CD4-positive, alpha-beta memory T cell (primary cell): Measurements from ENCODE around the gene IER2. TPM values are rescaled to one million over a fixed set of nuclear protein-coding genes. Genes with fewer than 3 reads are reported as not detected.
A peak's percentile ranks its signal among the peaks of the same experiment; 100 is the strongest.
"Not testable (repeated sequence)": the region's sequence is repeated elsewhere in the genome, so short reads cannot be mapped to it uniquely, and the experiment has no call there.

Experiments
- CTCF ChIA-PET: fragments of 350-600 bp; sonication (Branson Sonifier 250); formaldehyde crosslinking; loops from one replicate; lab custom pipeline; 2021; ENCODE audit warnings: inconsistent platforms; ENCODE audit not compliant: partially characterized antibody; lab: Charles Lee
- POLR2A ChIA-PET: fragments of 350-600 bp; sonication (Branson Sonifier 250); formaldehyde crosslinking; loops from one replicate; lab custom pipeline; 2021; ENCODE audit not compliant: partially characterized antibody; lab: Charles Lee
- DNase-seq, 5 donors: peaks; one replicate each; pipeline versions ENCODE4 v3.0.0 to v3.0.0-alpha.2; 2020 to 2022; ENCODE audit warnings: mixed read lengths in 1 of 5
- H3K27ac ChIP-seq: one replicate; pipeline ENCODE4 v1.7.0; 2013; ENCODE audit warnings: low read depth, low read length
- H3K27me3 ChIP-seq: 2 replicates; pipeline ENCODE4 v1.7.0; 2013; ENCODE audit warnings: mild to moderate bottlenecking, low read length, moderate library complexity; ENCODE audit not compliant: insufficient read depth
- H3K36me3 ChIP-seq: 2 replicates; pipeline ENCODE4 v1.7.0; 2013; ENCODE audit warnings: mild to moderate bottlenecking, low read length, moderate library complexity; ENCODE audit not compliant: insufficient read depth
- H3K4me1 ChIP-seq: 2 replicates; pipeline ENCODE4 v1.7.0; 2013; ENCODE audit warnings: mild to moderate bottlenecking, low read length, moderate library complexity; ENCODE audit not compliant: insufficient read depth
- H3K4me3 ChIP-seq, 2 donors: one replicate each; pipeline ENCODE4 v1.7.0; 2013; ENCODE audit warnings: low read length in 2 of 2, mild to moderate bottlenecking in 1 of 2
- H3K9me3 ChIP-seq, 2 donors: one replicate each; pipeline ENCODE4 v1.7.0; 2013; ENCODE audit warnings: low read length in 2 of 2, control low read depth in 1 of 2; ENCODE audit not compliant: control insufficient read depth in 1 of 2
- H3K27ac Mint-ChIP-seq, 7 donors: one replicate each; pipeline ENCODE4 v1.8.0; 2020 to 2021; ENCODE audit warnings: mixed read lengths in 7 of 7, mild to moderate bottlenecking in 6 of 7, inconsistent platforms in 3 of 7, moderate library complexity in 3 of 7
- H3K27me3 Mint-ChIP-seq, 2 donors: one replicate each; pipeline ENCODE4 v1.8.0; 2020 to 2021; ENCODE audit warnings: mixed read lengths in 2 of 2
- H3K36me3 Mint-ChIP-seq, 2 donors: one replicate each; pipeline ENCODE4 v1.8.0; 2020 to 2021; ENCODE audit warnings: mixed read lengths in 2 of 2, inconsistent platforms in 1 of 2, mild to moderate bottlenecking in 1 of 2
- H3K4me1 Mint-ChIP-seq, 4 donors: one replicate each; pipeline ENCODE4 v1.8.0; 2020 to 2021; ENCODE audit warnings: mixed read lengths in 4 of 4, mild to moderate bottlenecking in 1 of 4
- H3K4me3 Mint-ChIP-seq, 8 donors: one replicate each; pipeline ENCODE4 v1.8.0; 2020 to 2021; ENCODE audit warnings: mixed read lengths in 8 of 8, mild to moderate bottlenecking in 7 of 8, moderate library complexity in 6 of 8, inconsistent platforms in 3 of 8
- H3K9me3 Mint-ChIP-seq, 8 donors: one replicate each; pipeline ENCODE4 v1.8.0; 2020 to 2021; ENCODE audit warnings: mixed read lengths in 8 of 8, mild to moderate bottlenecking in 5 of 8, inconsistent platforms in 3 of 8, moderate library complexity in 1 of 8
- intact Hi-C: fragments of 100-400 bp; cut with micrococcal nuclease; formaldehyde crosslinking; loops from one replicate; pipeline ENCODE4 v1.15.1; 2023
- polyA plus RNA-seq, 2 donors: library from polyadenylated mRNA; unstranded; fragments of 300-500 nt; fragmentation: Illumina TruSeq; gene quantifications; one replicate each; pipeline ENCODE4 v1.2.3, GENCODE V29; 2021
- total RNA-seq, 2 experiments: library from RNA; stranded (reverse); gene quantifications; one replicate each; pipeline ENCODE4 v1.2.3, GENCODE V29; 2021

IER2 gene
- total and polyA plus RNA-seq, 4 experiments from 2014 or later = 148 to 446 (median 177) TPM

GRCh38 chr19:13172346-13173138 lies 22.3 kb downstream of the IER2 start:
- Histone ChIP-seq H3K36me3 (no peaks in the 10 kb centered on the region), H3K27me3 (no peaks in the 10 kb centered on the region), H3K4me1 (peaks cover 65% of the 10 kb centered on the region), H3K9me3 (no peaks in the 10 kb centered on the region), H3K27ac (peak overlapping the region; percentile 53), H3K4me3 (peak overlapping the region; percentile 18 to 46)
- H3K27me3 Mint-ChIP-seq = no peaks in the 10 kb centered on the region
- DNase-seq = peak; percentile 62 to 92 (median 63)
- intact Hi-C loops = loop anchor here (2.0 kb wide), 1 partner anchor 56 kb away; the partner anchor contains the start of gene TRMT1
- H3K9me3 Mint-ChIP-seq = no peaks in the 10 kb centered on the region
- POLR2A ChIA-PET = interaction anchor here (0.7 to 10.6 kb wide), 5 partner anchors 9 to 877 kb away, joined by 3 to 401 read pairs (median 31); no protein-coding TSS in a partner anchor
- peak overlapping the region; percentile 83 to 94 (median 86) for H3K4me3 Mint-ChIP-seq
- CTCF ChIA-PET = interaction anchor here (0.6 kb wide), 1 partner anchor 61 kb away, joined by 3 read pairs; no protein-coding TSS in a partner anchor
- peak overlapping the region; percentile 94 to 99 (median 98) for H3K27ac Mint-ChIP-seq
- peaks cover 4 to 6% of the 10 kb centered on the region in 2 donors for H3K36me3 Mint-ChIP-seq
- peaks cover 36 to 76% (median 48%) of the 10 kb centered on the region in 4 donors for H3K4me1 Mint-ChIP-seq

- no peaks in the 10 kb centered on the region for H3K36me3 ChIP-seq
- H3K9me3 ChIP-seq = no peaks in the 10 kb centered on the region
- H3K9me3 Mint-ChIP-seq = no peaks in the 10 kb centered on the region
- no peak for DNase-seq
- peaks cover 34 to 69% (median 45%) of the 10 kb centered on the region in 4 donors for H3K4me1 Mint-ChIP-seq
- H3K36me3 Mint-ChIP-seq = peaks cover 4% of the 10 kb centered on the region in 2 donors
- H3K27ac ChIP-seq = peak overlapping the region; percentile 53
- peak overlapping the region; percentile 83 to 94 (median 86) for H3K4me3 Mint-ChIP-seq
- peak overlapping the region in 1 of 2 donors; percentile 46 for H3K4me3 ChIP-seq
- H3K27me3 Mint-ChIP-seq = no peaks in the 10 kb centered on the region
- POLR2A ChIA-PET = interaction anchor here (0.7 to 10.6 kb wide), 5 partner anchors 10 to 878 kb away, joined by 3 to 146 read pairs (median 5); partner anchors contain the start of genes IER2 and STX10
- H3K27me3 ChIP-seq = no peaks in the 10 kb centered on the region
- H3K4me1 ChIP-seq = peaks cover 59% of the 10 kb centered on the region
- peak overlapping the region; percentile 94 to 99 (median 98) for H3K27ac Mint-ChIP-seq
- intact Hi-C loops = loop anchor here (2.0 kb wide), 1 partner anchor 56 kb away; the partner anchor contains the start of gene TRMT1
- CTCF ChIA-PET = interaction anchor here (0.6 kb wide), 1 partner anchor 60 kb away, joined by 3 read pairs; no protein-coding TSS in a partner anchor
These were observed 23.0 kb downstream of the IER2 start for GRCh38 chr19:13173139-13173737.

- Mint-ChIP-seq H3K4me1 (peaks cover 20 to 52% (median 34%) of the 10 kb centered on the region in 4 donors), H3K27me3 (no peaks in the 10 kb centered on the region)
- CTCF ChIA-PET = interaction anchor here (1.0 to 11.0 kb wide), 7 partner anchors 9 to 86 kb away, joined by 3 to 91 read pairs (median 4); no protein-coding TSS in a partner anchor
These were observed 26.1 kb downstream of the IER2 start for GRCh38 chr19:13176345-13176744.

GRCh38 chr19:13177584-13177983 lies 27.4 kb downstream of the IER2 start:
- H3K27me3 Mint-ChIP-seq, H3K36me3 ChIP-seq, H3K9me3 Mint-ChIP-seq, H3K36me3 Mint-ChIP-seq, H3K27ac ChIP-seq, H3K4me3 ChIP-seq, H3K4me3 Mint-ChIP-seq, intact Hi-C loops, H3K27me3 ChIP-seq, DNase-seq, H3K9me3 ChIP-seq: not testable (repeated sequence)
- CTCF ChIA-PET = interaction anchor here (0.9 to 11.0 kb wide), 4 partner anchors 16 to 85 kb away, joined by 4 to 91 read pairs (median 4); partner anchors contain the start of genes IER2 and STX10
- Mint-ChIP-seq H3K4me1 (peaks cover 19 to 47% (median 33%) of the 10 kb centered on the region in 4 donors), H3K27ac (peak overlapping the region in 1 of 7 donors; percentile 68)
- peaks cover 34% of the 10 kb centered on the region for H3K4me1 ChIP-seq
- POLR2A ChIA-PET = interaction anchor here (0.7 to 10.6 kb wide), 2 partner anchors 11 to 23 kb away, joined by 3 to 146 read pairs; no protein-coding TSS in a partner anchor

More at GRCh38 chr19:13176345-13176744, 26.1 kb downstream of the IER2 start:
- Histone ChIP-seq H3K9me3 (no peaks in the 10 kb centered on the region), H3K27ac (no peak overlapping the region), H3K27me3 (no peaks in the 10 kb centered on the region), H3K4me1 (peaks cover 38% of the 10 kb centered on the region), H3K36me3 (no peaks in the 10 kb centered on the region), H3K4me3 (no peak overlapping the region)
- Mint-ChIP-seq H3K36me3 (peaks cover 4% of the 10 kb centered on the region in 2 donors), H3K4me3 (no peak overlapping the region), H3K27ac (peak overlapping the region in 1 of 7 donors; percentile 27), H3K9me3 (no peaks in the 10 kb centered on the region)
- intact Hi-C loops = no loop called here
- POLR2A ChIA-PET = interaction anchor here (0.6 to 10.6 kb wide), 5 partner anchors 9 to 237 kb away, joined by 3 to 146 read pairs (median 12); no protein-coding TSS in a partner anchor
- no peak for DNase-seq

GRCh38 chr19:13178291-13178690 lies 28.1 kb downstream of the IER2 start:
- H3K36me3 ChIP-seq, DNase-seq, H3K36me3 Mint-ChIP-seq, H3K9me3 Mint-ChIP-seq, H3K4me3 ChIP-seq, H3K27ac ChIP-seq, H3K9me3 ChIP-seq, H3K4me3 Mint-ChIP-seq, H3K27me3 ChIP-seq, intact Hi-C loops, H3K27me3 Mint-ChIP-seq: not testable (repeated sequence)
- CTCF ChIA-PET = interaction anchor here (0.9 to 11.0 kb wide), 2 partner anchors 16 to 28 kb away, joined by 4 to 91 read pairs; partner anchors contain the start of genes IER2 and STX10
- H3K4me1 ChIP-seq = peaks cover 27% of the 10 kb centered on the region
- POLR2A ChIA-PET = interaction anchor here (0.7 to 10.6 kb wide), 2 partner anchors 10 to 24 kb away, joined by 3 to 146 read pairs; no protein-coding TSS in a partner anchor
- Mint-ChIP-seq H3K27ac (peak overlapping the region in 2 of 7 donors; percentile 32 to 61), H3K4me1 (peaks cover 15 to 40% (median 28%) of the 10 kb centered on the region in 4 donors)

- ChIA-PET POLR2A (interaction anchor here (1.0 to 10.6 kb wide), 9 partner anchors 12 to 65 kb away, joined by 3 to 146 read pairs (median 5); partner anchors contain the start of genes IER2, STX10 and TRMT1), CTCF (interaction anchor here (0.7 to 11.0 kb wide), 8 partner anchors 12 to 1341 kb away, joined by 4 to 91 read pairs (median 6); partner anchors contain the start of genes IER2 and STX10)
- DNase-seq = no peak
- no peaks in the 10 kb centered on the region for H3K9me3 Mint-ChIP-seq
- no peaks in the 10 kb centered on the region for H3K36me3 Mint-ChIP-seq
- peaks cover 16 to 38% (median 27%) of the 10 kb centered on the region in 4 donors for H3K4me1 Mint-ChIP-seq
- Histone ChIP-seq H3K27me3 (no peaks in the 10 kb centered on the region), H3K9me3 (no peaks in the 10 kb centered on the region), H3K36me3 (no peaks in the 10 kb centered on the region), H3K4me3 (no peak overlapping the region), H3K4me1 (peaks cover 18% of the 10 kb centered on the region), H3K27ac (no peak overlapping the region)
- H3K4me3 Mint-ChIP-seq = peak overlapping the region in 7 of 8 donors; percentile 13 to 79 (median 63)
- peak overlapping the region in 6 of 7 donors; percentile 44 to 91 (median 58) for H3K27ac Mint-ChIP-seq
- H3K27me3 Mint-ChIP-seq = no peaks in the 10 kb centered on the region
- intact Hi-C loops = no loop called here
These were observed 31.7 kb downstream of the IER2 start for GRCh38 chr19:13181747-13182388.
